GM18951 (cell line): ENCODE measurements around the gene PCLO.

ENCODE experiments used
- POLR2A ChIP-seq: IDR thresholded peaks from 4 replicates; pipeline ENCODE4 v1.6.1; 2011; ENCODE audit warnings: mild to moderate bottlenecking; ENCODE audit not compliant: insufficient read length, insufficient read depth; ENCODE audit errors: extremely low read depth
- in situ Hi-C: fragments of 300-500 bp; cut with MboI; formaldehyde crosslinking; loops from one replicate; pipeline ENCODE4 v1.12.0; 2022; ENCODE audit warnings: low sequenced_read_pairs, mixed read lengths, inconsistent platforms; ENCODE audit not compliant: unreplicated experiment

The PCLO gene

DNA sequence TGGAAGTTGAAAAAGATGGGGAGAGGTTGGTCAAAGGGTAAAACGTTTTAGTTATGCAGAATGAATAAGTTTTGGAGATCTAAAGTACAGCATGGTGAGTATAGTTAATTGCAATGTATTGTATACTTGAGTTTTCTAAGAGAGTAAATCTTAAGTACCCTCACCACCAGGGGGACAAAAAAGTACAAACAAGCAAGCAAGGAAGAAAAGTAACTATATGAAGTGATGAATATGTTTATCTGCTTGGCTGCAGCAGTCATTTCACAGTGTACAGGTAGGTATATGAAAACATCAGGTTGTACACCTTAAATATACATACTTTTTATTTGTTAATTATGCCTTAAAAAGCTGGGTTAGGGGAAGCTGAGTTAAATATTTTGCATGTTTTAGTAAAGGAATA, 157.3 kb downstream of the PCLO start:
- no peak for TF ChIP-seq POLR2A
- in situ Hi-C loops: no loop called here

DNA sequence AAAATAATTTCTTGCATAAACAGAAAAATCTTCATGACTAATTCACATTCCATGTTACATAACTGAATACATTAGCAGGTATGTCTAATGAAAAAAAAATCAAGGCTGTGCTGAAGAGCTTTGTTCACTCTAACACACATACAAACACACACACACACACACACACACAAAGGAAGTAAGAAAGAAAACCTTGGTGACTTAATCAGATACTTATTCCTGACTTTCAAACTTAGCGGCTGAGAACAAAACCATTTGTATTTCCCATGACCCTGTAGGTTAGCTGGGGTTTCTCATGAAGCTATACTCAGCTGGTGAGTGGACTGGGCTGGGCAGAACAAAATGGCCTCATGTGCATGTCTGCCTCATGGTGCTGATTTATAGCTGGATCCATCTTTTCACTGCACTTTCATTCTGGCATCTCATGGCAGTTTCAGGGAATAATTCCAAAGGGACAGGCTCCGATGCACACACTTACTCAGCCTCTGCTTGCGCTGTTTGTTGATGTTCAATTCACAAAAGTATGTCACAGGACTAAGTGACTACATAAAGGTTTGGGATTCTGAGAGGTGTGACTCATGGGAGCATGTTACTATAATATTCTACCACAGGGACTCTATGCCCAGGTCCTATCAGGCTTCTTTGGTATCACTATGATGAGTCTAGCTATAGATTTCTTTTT, 161.2 kb downstream of the PCLO start:
- no peak for TF ChIP-seq POLR2A
- in situ Hi-C loops: no loop called here

GRCh38 chr7:82998436-82998835, 164.2 kb downstream of the PCLO start:
- TF ChIP-seq POLR2A: no peak
- in situ Hi-C loops: no loop called here

GRCh38 chr7:82985144-82985802, 177.4 kb downstream of the PCLO start:
- in situ Hi-C loops: no loop called here
- TF ChIP-seq POLR2A: no peak

GRCh38 chr7:82980130-82980788, 182.4 kb downstream of the PCLO start:
- no peak for TF ChIP-seq POLR2A
- in situ Hi-C loops: no loop called here

DNA sequence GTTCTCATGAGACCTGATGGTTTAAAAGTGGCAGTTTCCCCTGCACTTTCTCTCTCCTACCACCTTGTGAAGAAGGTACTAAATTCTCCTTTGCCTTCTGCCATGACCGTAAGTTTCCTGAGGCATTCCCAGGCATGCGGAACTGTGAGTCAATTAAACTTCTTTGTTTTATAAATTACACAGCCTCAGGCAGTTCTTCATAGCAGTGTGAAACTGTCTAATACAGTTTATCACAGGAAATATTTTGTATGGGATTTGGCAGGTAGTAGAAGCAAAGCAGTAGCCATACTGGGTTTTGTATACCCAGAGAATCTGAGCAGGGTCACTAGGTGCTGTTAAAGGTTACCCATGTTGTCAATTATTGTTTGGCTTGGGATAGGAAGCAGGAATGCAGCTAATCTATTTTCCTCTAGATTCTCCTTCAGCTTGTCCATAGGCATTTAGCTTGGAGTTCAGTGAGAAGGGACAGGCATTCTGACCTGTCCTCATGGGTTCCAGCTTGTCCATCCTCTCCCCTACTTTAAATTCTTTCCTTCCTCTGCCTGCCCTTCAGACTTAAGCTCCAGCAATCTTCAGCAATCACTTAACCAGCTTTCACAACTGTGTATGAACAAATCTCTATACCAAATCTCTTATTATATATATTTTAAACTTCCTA, 186.7 kb downstream of the PCLO start:
- in situ Hi-C loops: no loop called here
- TF ChIP-seq POLR2A: no peak

- in situ Hi-C loops: no loop called here
- TF ChIP-seq POLR2A: no peak
Measured at GRCh38 chr7:82972135-82972534, 190.5 kb downstream of the PCLO start.

- no peak for TF ChIP-seq POLR2A
- in situ Hi-C loops: no loop called here
Measured at GRCh38 chr7:82965088-82966036, 197.3 kb downstream of the PCLO start.

- in situ Hi-C loops: no loop called here
- TF ChIP-seq POLR2A: no peak
Measured at GRCh38 chr7:82964150-82964882, 198.4 kb downstream of the PCLO start.

- in situ Hi-C loops: no loop called here
- no peak for TF ChIP-seq POLR2A
Measured at GRCh38 chr7:82961240-82961639, 201.4 kb downstream of the PCLO start.

GRCh38 chr7:82959528-82959927, 203.2 kb downstream of the PCLO start:
- in situ Hi-C loops: no loop called here
- no peak for TF ChIP-seq POLR2A

DNA sequence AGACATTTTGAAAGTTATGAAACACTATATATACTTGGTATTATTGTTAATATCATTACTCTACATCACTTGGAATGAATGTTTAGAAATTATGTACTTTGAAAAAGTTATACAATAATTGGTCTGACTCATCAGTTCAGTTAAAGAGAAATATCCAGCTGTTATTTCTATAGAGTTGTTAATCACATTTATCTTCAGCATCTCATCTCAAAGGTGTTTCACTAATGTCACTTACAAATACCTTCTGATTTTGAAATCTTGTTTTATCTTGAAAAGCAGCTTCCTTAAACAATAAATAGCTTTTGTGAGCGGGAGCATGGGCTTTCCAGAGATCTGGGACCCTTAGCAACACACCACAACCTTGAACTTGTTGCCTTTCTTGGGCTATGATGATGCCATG, 205.2 kb downstream of the PCLO start:
- in situ Hi-C loops: no loop called here
- no peak for TF ChIP-seq POLR2A
